Neural progenitor cell (in vitro differentiated cells): ENCODE results near the gene ODF2L. TPM values are rescaled to one million over a fixed set of nuclear protein-coding genes. Genes with fewer than 3 reads are reported as not detected.
A peak's percentile ranks its signal among the peaks of the same experiment; 100 is the strongest.

Experiments
- DNase-seq: peaks from one replicate; pipeline ENCODE4 v3.0.0-alpha.2; 2016; ENCODE audit warnings: low spot score
- H2AFZ ChIP-seq: fragments of 200-600 bp; sonication (generic); replicated peaks from 2 replicates; pipeline ENCODE4 v1.6.1; 2016; ENCODE audit warnings: antibody characterized with exemption
- H3F3A ChIP-seq: fragments of 200-600 bp; sonication (generic); 2 replicates; pipeline ENCODE4 v1.6.1; 2016; ENCODE audit warnings: antibody characterized with exemption, low read depth
- H3K27ac ChIP-seq: fragments of 200-600 bp; sonication (generic); 2 replicates; pipeline ENCODE4 v1.5.1; 2016; ENCODE audit warnings: mild to moderate bottlenecking
- H3K27me3 ChIP-seq: fragments of 200-600 bp; sonication (generic); 2 replicates; pipeline ENCODE4 v1.6.1; 2016; ENCODE audit warnings: mild to moderate bottlenecking, moderate library complexity
- H3K36me3 ChIP-seq: fragments of 200-600 bp; sonication (generic); 2 replicates; pipeline ENCODE4 v1.5.1; 2016
- H3K4me1 ChIP-seq: fragments of 200-600 bp; sonication (generic); 2 replicates; pipeline ENCODE4 v1.6.1; 2016; ENCODE audit warnings: mixed run types
- H3K4me2 ChIP-seq: fragments of 200-600 bp; sonication (generic); 2 replicates; pipeline ENCODE4 v1.6.1; 2016
- H3K4me3 ChIP-seq: fragments of 200-600 bp; sonication (generic); 2 replicates; pipeline ENCODE4 v1.5.1; 2016
- H3K79me2 ChIP-seq: fragments of 200-600 bp; sonication (generic); 2 replicates; pipeline ENCODE4 v1.6.1; 2016; ENCODE audit warnings: low read depth
- H3K9ac ChIP-seq: fragments of 200-600 bp; sonication (generic); 2 replicates; pipeline ENCODE4 v1.6.1; 2016
- H3K9me3 ChIP-seq: fragments of 200-600 bp; sonication (generic); 2 replicates; pipeline ENCODE4 v1.5.1; 2016; ENCODE audit warnings: low read depth
- H4K20me1 ChIP-seq: fragments of 200-600 bp; sonication (generic); 2 replicates; pipeline ENCODE4 v1.6.1; 2016; ENCODE audit warnings: low read depth
- H3K27ac Mint-ChIP-seq: 3 replicates; pipeline ENCODE4 v1.8.0; 2021; ENCODE audit warnings: mixed read lengths
- H3K27me3 Mint-ChIP-seq: 2 replicates; pipeline ENCODE4 v1.8.0; 2022; ENCODE audit warnings: low read depth, mild to moderate bottlenecking, inconsistent platforms, moderate library complexity, mixed read lengths; ENCODE audit not compliant: insufficient read depth
- H3K36me3 Mint-ChIP-seq: 3 replicates; pipeline ENCODE4 v1.8.0; 2021; ENCODE audit warnings: mixed read lengths
- H3K4me1 Mint-ChIP-seq: 3 replicates; pipeline ENCODE4 v1.8.0; 2021; ENCODE audit warnings: mixed read lengths
- H3K4me3 Mint-ChIP-seq: 3 replicates; pipeline ENCODE4 v1.8.0; 2021; ENCODE audit warnings: mild to moderate bottlenecking, moderate library complexity, mixed read lengths
- H3K9me3 Mint-ChIP-seq: 3 replicates; pipeline ENCODE4 v1.8.0; 2020; ENCODE audit warnings: mixed read lengths
- CTCF ChIP-seq: fragments of 200-600 bp; sonication (generic); IDR thresholded peaks from 2 replicates; pipeline ENCODE4 v1.5.1; 2017; ENCODE audit warnings: antibody characterized with exemption, mild to moderate bottlenecking
- EZH2 ChIP-seq: fragments of 200-600 bp; sonication (generic); IDR thresholded peaks from 2 replicates; pipeline ENCODE4 v1.6.1; 2017; ENCODE audit warnings: antibody characterized with exemption, mild to moderate bottlenecking, moderate library complexity
- EZH2phosphoT487 ChIP-seq: fragments of 200-600 bp; sonication (generic); IDR thresholded peaks from 2 replicates; pipeline ENCODE4 v1.6.1; 2017; ENCODE audit warnings: antibody characterized with exemption
- total RNA-seq: library from RNA; depleted of rRNA; stranded (reverse); fragments of >200 nt; gene quantifications from 2 replicates; pipeline ENCODE4 v1.2.3, GENCODE V29; 2015; ENCODE audit warnings: low replicate concordance

Gene ODF2L
- total RNA-seq, 1 donor from 2014 or later, result 62.6 TPM

- no peak overlapping the region for H3K4me3 ChIP-seq
- no peaks in the 10 kb centered on the region for H3K27me3 ChIP-seq
- H3F3A ChIP-seq, result no peaks in the 10 kb centered on the region
- H3K4me1 Mint-ChIP-seq, result no peaks in the 10 kb centered on the region
- H3K27me3 Mint-ChIP-seq, result no peaks in the 10 kb centered on the region
- DNase-seq, result no peak
- no peaks in the 10 kb centered on the region for H3K9me3 ChIP-seq
- H3K9me3 Mint-ChIP-seq, result peaks cover 17% of the 10 kb centered on the region
- peaks cover 21% of the 10 kb centered on the region for H3K36me3 Mint-ChIP-seq
- no peaks in the 10 kb centered on the region for H3K36me3 ChIP-seq
- H3K4me1 ChIP-seq, result no peaks in the 10 kb centered on the region
- H4K20me1 ChIP-seq, result no peaks in the 10 kb centered on the region
- no peak for TF ChIP-seq CTCF
- peak overlapping the region; percentile 7 for H3K9ac ChIP-seq
- peaks cover 32% of the 10 kb centered on the region for H3K79me2 ChIP-seq
- H3K27ac Mint-ChIP-seq, result no peak overlapping the region
- no peak overlapping the region for H2AFZ ChIP-seq
- H3K27ac ChIP-seq, result no peak overlapping the region
- H3K4me2 ChIP-seq, result no peak overlapping the region
- no peak overlapping the region for H3K4me3 Mint-ChIP-seq
These were observed 8.1 kb downstream of the ODF2L start for GRCh38 chr1:86387916-86388627.

- Histone ChIP-seq H3K9me3 (no peaks in the 10 kb centered on the region), H2AFZ (no peak overlapping the region), H3K79me2 (no peaks in the 10 kb centered on the region), H3K36me3 (no peaks in the 10 kb centered on the region), H3K4me3 (no peak overlapping the region), H3K27me3 (no peaks in the 10 kb centered on the region), H3F3A (no peaks in the 10 kb centered on the region), H4K20me1 (no peaks in the 10 kb centered on the region), H3K27ac (no peak overlapping the region), H3K9ac (no peak overlapping the region), H3K4me1 (no peaks in the 10 kb centered on the region), H3K4me2 (no peak overlapping the region)
- peaks cover 6% of the 10 kb centered on the region for H3K9me3 Mint-ChIP-seq
- H3K4me3 Mint-ChIP-seq, result no peak overlapping the region
- H3K4me1 Mint-ChIP-seq, result no peaks in the 10 kb centered on the region
- no peaks in the 10 kb centered on the region for H3K27me3 Mint-ChIP-seq
- H3K27ac Mint-ChIP-seq, result no peak overlapping the region
- TF ChIP-seq CTCF (no peak), EZH2 (no peak), EZH2phosphoT487 (no peak)
- peaks cover 9% of the 10 kb centered on the region for H3K36me3 Mint-ChIP-seq
- no peak for DNase-seq
These were observed 13.2 kb downstream of the ODF2L start for GRCh38 chr1:86382878-86383277.

- Histone ChIP-seq H4K20me1 (no peaks in the 10 kb centered on the region), H3F3A (no peaks in the 10 kb centered on the region), H3K79me2 (no peaks in the 10 kb centered on the region), H3K27ac (no peak overlapping the region), H3K4me3 (no peak overlapping the region), H3K36me3 (no peaks in the 10 kb centered on the region), H3K4me1 (no peaks in the 10 kb centered on the region), H3K9ac (no peak overlapping the region), H2AFZ (no peak overlapping the region), H3K9me3 (no peaks in the 10 kb centered on the region), H3K4me2 (no peak overlapping the region), H3K27me3 (no peaks in the 10 kb centered on the region)
- Mint-ChIP-seq H3K27me3 (peaks cover 2% of the 10 kb centered on the region), H3K4me1 (no peaks in the 10 kb centered on the region), H3K4me3 (no peak overlapping the region), H3K9me3 (peaks cover 21% of the 10 kb centered on the region), H3K36me3 (peaks cover 25% of the 10 kb centered on the region), H3K27ac (no peak overlapping the region)
- TF ChIP-seq EZH2phosphoT487 (no peak), EZH2 (no peak), CTCF (no peak)
- no peak for DNase-seq
These were observed 14.9 kb downstream of the ODF2L start for GRCh38 chr1:86381223-86381622.
